DMS114 treated with DMSO at 0.1 percent for 48 hours (cell line): ENCODE results near the gene ARHGAP42.
"Not testable (repeated sequence)": the region's sequence is repeated elsewhere in the genome, so short reads cannot be mapped to it uniquely, and the experiment has no call there.

Experiments
- DNase-seq: peaks from one replicate; lab custom pipeline; 2025; ENCODE audit not compliant: unreplicated experiment; lab: John Stamatoyannopoulos, UW

The ARHGAP42 gene

DNA sequence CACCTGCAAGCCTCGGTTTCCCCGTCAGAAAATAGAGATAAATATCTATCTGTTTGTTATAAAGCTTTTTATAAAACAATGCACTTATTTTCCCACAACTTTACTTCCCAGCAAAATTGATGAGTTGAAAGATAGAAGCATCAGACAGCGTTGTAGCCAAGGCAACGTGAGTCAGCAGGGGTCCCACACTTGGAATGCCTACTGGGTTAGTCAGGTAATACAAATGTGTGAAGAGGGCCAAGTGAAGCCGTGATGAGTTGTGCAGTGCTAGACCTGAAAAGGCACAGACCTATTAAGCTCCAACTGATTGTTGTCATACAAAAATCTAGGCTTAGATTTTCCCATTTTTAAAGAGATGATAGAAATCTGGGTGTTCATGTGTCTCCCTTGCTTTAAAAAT, 323.8 kb downstream of the ARHGAP42 start:
- DNase-seq = no peak

DNA sequence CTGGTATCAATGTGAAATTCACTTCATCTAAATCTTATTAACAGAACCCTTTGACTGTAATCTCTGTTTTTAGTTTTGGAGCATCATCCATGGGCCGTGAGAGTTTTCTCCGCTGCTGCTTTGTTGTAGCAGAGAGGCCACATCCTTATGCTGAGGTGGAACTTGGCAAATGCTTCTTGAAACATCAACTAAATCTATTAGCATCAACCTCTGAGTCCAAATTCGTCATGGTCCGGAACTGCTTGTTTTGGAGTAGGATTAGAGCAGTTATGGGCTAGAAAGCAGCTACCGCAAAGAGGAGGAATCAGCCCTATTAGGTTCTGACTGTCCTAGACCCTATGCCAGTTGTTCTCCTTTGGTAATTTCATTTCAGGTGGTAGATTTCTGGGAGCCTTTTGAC, 324.8 kb downstream of the ARHGAP42 start:
- no peak for DNase-seq

DNA sequence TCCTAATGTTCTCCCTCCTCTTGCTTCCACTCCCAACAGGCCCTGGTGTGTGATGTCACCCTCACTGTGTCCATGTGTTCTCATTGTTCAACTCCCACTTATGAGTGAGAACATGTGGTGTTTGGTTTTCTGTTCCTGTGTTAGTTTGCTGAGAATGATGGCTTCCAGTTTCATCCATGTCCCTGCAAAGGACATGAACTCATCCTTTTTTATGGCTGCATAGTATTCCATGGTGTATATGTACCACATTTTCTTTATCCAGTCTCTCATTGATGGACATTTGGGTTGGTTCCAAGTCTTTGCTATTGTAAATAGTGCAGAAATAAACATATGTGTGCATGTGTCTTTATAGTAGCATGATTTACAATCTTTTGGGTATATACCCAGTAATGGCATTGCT, 326.6 kb downstream of the ARHGAP42 start:
- not testable (repeated sequence) for DNase-seq

DNA sequence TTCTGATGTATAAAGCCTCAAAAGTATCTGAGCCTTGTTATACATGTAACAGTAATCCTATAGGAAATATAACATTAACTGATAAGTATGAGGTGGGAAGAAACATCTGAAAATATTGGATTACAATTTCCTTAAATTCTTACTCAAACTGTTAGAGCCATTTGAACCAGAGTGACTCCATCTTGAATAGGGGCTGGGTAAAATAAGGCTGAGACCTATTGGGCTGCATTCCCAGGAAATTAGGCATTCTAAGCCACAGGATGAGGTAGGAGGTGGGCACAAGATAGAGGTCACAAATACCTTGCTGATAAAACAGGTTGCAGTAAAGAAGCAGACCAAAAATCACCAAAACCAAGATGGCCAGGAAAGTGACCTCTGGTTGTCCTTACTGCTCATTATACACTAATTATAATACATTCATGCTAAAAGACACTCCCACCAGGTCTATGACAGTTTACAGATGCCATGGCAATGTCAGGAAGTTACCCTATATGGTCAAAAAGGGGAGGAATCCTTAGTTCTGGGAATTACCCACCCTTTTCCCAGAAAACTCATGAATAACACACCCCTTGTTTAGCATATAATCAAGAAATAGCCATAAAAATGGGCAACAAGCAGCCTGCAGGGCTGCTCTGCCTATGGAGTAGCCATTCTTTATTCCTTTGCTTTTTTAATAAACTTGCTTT, 327.7 kb downstream of the ARHGAP42 start:
- DNase-seq = no peak

DNA sequence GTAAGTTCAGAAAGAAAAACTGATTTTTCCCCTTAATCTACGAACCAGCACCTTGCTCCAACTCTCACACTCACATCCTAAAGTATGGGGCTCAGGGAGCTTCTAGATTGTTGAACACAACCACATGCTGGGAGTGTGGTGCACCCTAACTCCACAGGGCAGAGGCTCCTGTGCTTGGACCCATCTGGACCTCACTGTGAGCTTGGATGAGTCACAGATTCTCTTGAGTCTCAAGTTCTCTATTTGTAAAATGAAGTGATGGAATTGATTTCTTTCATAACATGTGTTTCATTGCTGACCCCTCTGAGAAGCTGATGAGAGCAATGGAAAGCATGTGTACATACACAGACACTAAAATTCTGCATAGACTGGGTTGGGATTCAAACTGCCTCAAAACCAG, 332.8 kb downstream of the ARHGAP42 start:
- no peak for DNase-seq

DNA sequence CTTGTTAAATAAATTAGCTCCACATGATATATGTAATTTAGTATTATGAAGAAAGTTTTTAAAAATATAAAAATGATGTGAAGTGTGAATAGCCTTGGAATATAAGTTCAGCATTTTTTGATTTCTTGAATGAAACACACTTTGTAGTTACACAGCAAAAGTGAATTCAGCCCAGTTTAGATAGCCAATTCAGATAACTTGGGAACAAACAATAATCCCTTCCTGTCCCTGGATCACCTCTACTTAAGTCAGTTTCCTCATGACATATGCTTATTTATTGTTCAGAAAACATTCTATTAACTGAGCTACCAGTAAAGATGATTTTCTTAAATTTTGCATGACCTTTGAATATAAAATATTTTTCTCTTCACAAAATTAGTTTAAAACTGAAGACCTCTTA, 335.2 kb downstream of the ARHGAP42 start:
- no peak for DNase-seq

DNA sequence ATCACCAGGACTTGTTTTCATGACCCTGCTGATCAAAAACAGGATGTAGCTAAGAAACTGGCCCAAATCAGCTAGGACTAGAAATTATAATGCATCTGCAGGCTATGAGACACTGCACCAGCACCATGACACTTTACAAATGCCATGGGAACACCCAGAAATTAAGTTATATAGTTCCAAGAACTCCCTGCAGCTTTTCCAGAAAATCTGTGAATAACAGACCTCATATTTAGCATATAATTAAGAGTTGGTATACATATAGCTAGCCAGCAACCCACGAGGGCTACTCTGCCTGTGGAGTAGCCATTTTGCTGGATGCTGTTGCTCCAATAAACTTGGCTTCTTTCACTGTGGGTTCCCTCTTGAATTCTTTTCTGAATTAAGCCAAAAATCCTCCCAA, 341.6 kb downstream of the ARHGAP42 start:
- no peak for DNase-seq

DNA sequence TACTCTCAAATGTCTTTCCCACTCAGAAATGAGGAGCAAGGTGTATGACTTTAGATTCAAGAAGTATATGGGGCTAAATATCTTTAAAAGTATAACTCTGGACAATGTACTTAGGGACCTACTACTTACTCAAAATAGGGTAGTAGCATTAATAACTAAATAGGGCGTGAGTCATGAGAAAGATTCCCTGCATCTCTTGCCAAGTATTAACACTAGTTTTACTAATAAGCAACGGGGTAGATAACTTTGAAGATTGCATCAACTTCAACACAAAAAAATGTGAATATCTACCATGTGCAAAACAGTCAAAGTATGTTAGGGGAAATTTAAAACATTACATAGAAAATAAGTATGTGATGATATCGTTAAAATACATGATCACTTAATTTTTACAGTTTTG, 342.9 kb downstream of the ARHGAP42 start:
- DNase-seq = no peak

DNA sequence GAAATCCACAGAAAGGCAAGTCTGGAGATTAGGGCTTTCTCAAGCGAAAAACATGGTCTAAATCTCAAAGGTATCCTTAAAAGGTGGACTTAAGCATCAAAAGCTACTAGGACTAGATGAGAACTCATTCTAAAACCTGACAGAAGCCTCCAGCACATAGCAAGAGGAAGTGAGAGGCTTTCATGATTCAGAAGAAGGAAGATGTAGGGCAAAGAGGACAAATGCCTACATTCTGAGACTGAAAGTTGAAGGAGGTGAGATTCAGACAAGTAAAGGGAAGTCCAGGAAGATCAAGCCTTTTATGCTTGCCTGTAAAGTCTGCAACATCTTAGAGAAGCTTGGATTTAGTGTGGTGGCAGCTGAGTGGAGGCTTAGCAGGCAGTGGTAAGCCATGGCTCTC, 343.6 kb downstream of the ARHGAP42 start:
- DNase-seq = no peak

DNA sequence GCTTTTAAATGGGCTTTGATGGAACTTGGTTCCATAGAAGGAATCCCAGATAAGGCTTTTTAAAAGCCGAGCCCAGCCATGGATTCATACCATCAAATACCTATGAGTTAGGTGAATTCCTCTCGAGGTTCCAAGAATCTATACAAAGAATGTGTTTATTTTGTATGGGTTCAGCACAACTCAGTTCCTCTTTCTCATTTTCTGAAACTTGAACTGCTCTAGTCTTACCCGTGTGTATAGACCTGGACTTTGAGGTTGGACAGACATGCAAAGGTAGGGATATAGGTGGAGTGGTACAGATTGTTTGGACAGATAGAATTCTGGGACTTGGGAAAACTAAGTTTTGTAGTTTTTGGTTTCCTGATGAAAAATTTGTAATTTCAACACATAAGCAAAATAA, 344.6 kb downstream of the ARHGAP42 start:
- DNase-seq = no peak

DNA sequence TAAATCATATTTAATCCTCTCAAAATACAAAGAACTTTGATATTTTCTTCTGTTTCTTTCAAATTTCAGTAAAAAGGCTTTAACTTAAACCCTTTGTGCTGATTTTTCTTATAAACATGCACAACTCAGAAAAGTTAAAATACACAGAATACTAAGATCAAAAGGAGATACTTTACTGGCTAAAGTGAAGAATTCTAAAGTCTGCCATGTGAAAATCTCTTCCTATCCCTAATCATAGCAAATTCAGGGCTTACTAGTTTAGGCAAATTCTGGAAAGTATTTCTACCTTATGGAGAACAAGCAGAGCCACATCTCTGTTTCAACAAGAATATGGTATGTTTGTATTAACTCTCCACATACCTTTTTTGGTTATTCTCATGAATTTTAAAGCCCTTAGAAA, 345.9 kb downstream of the ARHGAP42 start:
- DNase-seq = no peak

DNA sequence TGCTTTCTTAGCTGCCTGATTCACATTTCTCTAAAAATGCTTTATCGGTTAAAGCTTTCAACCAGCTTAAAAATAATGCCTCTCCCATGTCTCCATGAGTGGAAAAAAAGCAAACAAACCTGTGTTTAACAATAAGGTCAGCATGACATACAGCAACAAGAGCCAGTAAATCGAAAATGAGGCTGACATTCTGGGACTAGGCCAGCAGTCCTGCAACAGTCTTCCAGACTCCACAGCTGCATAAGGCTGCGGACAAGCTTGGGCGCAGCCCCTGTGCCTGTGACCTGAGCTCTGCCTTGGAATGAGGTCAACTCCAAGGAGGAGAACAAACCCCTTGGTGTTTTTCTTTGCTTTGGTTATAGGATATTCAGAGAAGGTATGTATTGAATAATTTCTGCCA, 347.0 kb downstream of the ARHGAP42 start:
- no peak for DNase-seq

DNA sequence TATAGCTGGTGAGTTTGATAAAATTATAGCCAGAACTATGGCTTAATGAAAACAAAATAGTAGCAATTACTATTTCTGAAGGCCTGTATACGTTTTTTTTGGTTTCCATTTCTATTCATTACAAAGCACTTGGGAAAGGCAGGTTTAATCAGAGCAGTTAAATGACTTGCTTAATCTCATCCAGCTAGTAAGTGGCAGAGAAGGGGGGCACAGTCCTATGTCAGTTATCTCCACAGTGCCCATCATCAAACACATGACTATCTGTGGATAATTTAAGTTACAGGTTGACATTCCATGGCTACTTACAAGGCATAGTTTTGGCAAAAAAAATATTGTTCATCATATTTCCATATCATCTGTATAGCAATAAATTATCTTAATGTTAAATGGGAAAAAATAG, 348.8 kb downstream of the ARHGAP42 start:
- no peak for DNase-seq
